Measurements from ENCODE around the gene IDH3B.

DNA sequence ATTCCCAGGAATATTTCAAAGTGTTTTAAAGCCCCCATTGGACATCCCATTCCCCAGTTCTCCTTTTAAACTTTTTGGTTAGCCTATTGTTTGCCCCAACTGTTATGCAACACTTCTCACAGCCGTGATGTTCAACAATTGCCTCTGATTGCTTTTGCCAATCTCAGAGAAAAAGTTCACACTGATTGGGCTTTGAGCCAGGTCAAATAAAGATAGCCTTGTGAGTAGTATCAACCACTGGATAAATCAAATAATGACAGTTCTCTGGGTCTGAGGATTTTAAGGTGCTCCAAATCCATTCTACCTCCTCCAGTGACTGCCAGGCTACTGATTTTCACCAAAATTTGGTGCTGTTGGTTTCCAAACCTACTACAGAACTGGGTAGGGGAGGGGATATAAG, 30.6 kb downstream of the IDH3B start:
- TF ChIP-seq, protein P1, sequence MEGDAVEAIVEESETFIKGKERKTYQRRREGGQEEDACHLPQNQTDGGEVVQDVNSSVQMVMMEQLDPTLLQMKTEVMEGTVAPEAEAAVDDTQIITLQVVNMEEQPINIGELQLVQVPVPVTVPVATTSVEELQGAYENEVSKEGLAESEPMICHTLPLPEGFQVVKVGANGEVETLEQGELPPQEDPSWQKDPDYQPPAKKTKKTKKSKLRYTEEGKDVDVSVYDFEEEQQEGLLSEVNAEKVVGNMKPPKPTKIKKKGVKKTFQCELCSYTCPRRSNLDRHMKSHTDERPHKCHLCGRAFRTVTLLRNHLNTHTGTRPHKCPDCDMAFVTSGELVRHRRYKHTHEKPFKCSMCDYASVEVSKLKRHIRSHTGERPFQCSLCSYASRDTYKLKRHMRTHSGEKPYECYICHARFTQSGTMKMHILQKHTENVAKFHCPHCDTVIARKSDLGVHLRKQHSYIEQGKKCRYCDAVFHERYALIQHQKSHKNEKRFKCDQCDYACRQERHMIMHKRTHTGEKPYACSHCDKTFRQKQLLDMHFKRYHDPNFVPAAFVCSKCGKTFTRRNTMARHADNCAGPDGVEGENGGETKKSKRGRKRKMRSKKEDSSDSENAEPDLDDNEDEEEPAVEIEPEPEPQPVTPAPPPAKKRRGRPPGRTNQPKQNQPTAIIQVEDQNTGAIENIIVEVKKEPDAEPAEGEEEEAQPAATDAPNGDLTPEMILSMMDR (IDR thresholded peaks at IDR 0.05): no peak
- no peak for TF ChIP-seq POLR2A (IDR thresholded peaks at IDR 0.05)
- no peak for TF ChIP-seq EP300 (IDR thresholded peaks at IDR 0.05)
